K562 (cell line): Measurements from ENCODE around the gene TTC21A. TPM values are rescaled to one million over a fixed set of nuclear protein-coding genes. Genes with fewer than 3 reads are reported as not detected.
A peak's percentile ranks its signal among the peaks of the same experiment; 100 is the strongest.

Experiments
- ARID3A ChIP-seq: IDR thresholded peaks from 2 replicates; pipeline ENCODE4 v1.6.1; 2012; ENCODE audit warnings: low read depth, low read length, improper control_type of control experiment, borderline replicate concordance
- BHLHE40 ChIP-seq: IDR thresholded peaks from 2 replicates; pipeline ENCODE4 v1.6.1; 2011; ENCODE audit warnings: low read length, improper control_type of control experiment
- FOSL1 ChIP-seq: fragments of 200-800 bp; sonication (Bioruptor generic); conservative IDR thresholded peaks from 2 replicates; pipeline ENCODE4 v1.6.1; 2016; ENCODE audit warnings: missing genetic modification characterization, missing compliant biosample characterization
- FOXK1 ChIP-seq: sonication (generic); formaldehyde crosslinking; IDR thresholded peaks from 2 replicates; pipeline ENCODE4 v1.8.0; 2022; ENCODE audit warnings: missing genetic modification reagents, mild to moderate bottlenecking, borderline replicate concordance
- KDM1A ChIP-seq, 2 experiments: fragments of 450-650 bp; IDR thresholded peaks; 2 replicates each; pipeline ENCODE4 v1.6.1; 2016; ENCODE audit warnings: mild to moderate bottlenecking in 2 of 2
- MAZ ChIP-seq, 2 experiments: fragments of 450-650 bp in 1 of 2; sonication (generic) in 1 of 2; formaldehyde crosslinking; IDR thresholded peaks in 1 of 2; conservative IDR thresholded peaks in 1 of 2; 2 replicates each; pipeline versions ENCODE4 v1.4.0 to v1.5.0; 2020; ENCODE audit warnings: mild to moderate bottlenecking in 1 of 2, missing genetic modification reagents in 1 of 2
- MTA2 ChIP-seq: fragments of 450-650 bp; IDR thresholded peaks from 2 replicates; pipeline ENCODE4 v1.6.1; 2016; ENCODE audit warnings: low read depth
- NEUROD1 ChIP-seq: fragments of 150-350 bp; IDR thresholded peaks from 2 replicates; pipeline ENCODE4 v1.6.1; 2014; ENCODE audit warnings: borderline replicate concordance, low read length, low read depth; ENCODE audit not compliant: partially characterized antibody
- NFYB ChIP-seq: IDR thresholded peaks from 2 replicates; pipeline ENCODE4 v1.6.1; 2011; ENCODE audit warnings: mild to moderate bottlenecking, moderate library complexity; ENCODE audit not compliant: insufficient read length; ENCODE audit errors: extremely low read depth
- RAD21 ChIP-seq, 2 experiments: fragments of 250-450 bp in 1 of 2; fragments of 450-650 bp in 1 of 2; sonication (Bioruptor Pico) in 1 of 2; formaldehyde crosslinking in 1 of 2; IDR thresholded peaks in 1 of 2; conservative IDR thresholded peaks in 1 of 2; 2 replicates each; pipeline versions ENCODE4 v1.4.0 to v1.8.0; 2020 to 2022; ENCODE audit warnings: mild to moderate bottlenecking in 2 of 2, moderate library complexity in 1 of 2
- SUPT5H ChIP-seq: fragments of 450-650 bp; IDR thresholded peaks from 2 replicates; pipeline ENCODE4 v1.6.1; 2016
- TEAD1 ChIP-seq, 2 experiments: fragments of 450-650 bp in 1 of 2; sonication (generic) in 1 of 2; formaldehyde crosslinking; IDR thresholded peaks; 2 replicates each; pipeline versions ENCODE4 v1.4.0 to v1.8.0; 2020 to 2022; ENCODE audit warnings: mild to moderate bottlenecking in 2 of 2, missing genetic modification reagents in 1 of 2
- USF1 ChIP-seq: sonication (generic); formaldehyde crosslinking; IDR thresholded peaks from 2 replicates; pipeline ENCODE4 v1.9.0; 2022; ENCODE audit warnings: mild to moderate bottlenecking, missing genetic modification reagents
- ZBTB40 ChIP-seq, 2 experiments: fragments of 450-650 bp in 1 of 2; sonication (generic) in 1 of 2; formaldehyde crosslinking in 1 of 2; IDR thresholded peaks; 2 replicates each; pipeline versions ENCODE4 v1.7.1 to v1.9.0; 2016 to 2022; ENCODE audit warnings: inconsistent platforms in 1 of 2, mild to moderate bottlenecking in 1 of 2, missing genetic modification reagents in 1 of 2
- ZNF143 ChIP-seq: sonication (generic); formaldehyde crosslinking; IDR thresholded peaks from 2 replicates; pipeline ENCODE4 v1.9.0; 2022; ENCODE audit warnings: mild to moderate bottlenecking, missing genetic modification reagents
- polyA plus RNA-seq, 8 experiments: library from polyadenylated mRNA; depleted of rRNA in 4 of 8; stranded (reverse) in 5 of 8; unstranded in 3 of 8; fragments of >200 nt; fragmentation: Nextera tagmentation in 2 of 8; fragmentation: Illumina TruSeq in 1 of 8; extraction: Ambion mirVana in 2 of 8; extraction: Trizol in 1 of 8; gene quantifications; 2 replicates each; pipeline versions ENCODE4 v1.2.1 to v1.2.3, GENCODE V29; 2011 to 2014; ENCODE audit warnings: inconsistent platforms in 1 of 8, missing spikeins in 1 of 8
- total RNA-seq, 7 experiments: library from RNA; depleted of rRNA in 6 of 7; stranded (reverse); fragments of >200 nt in 6 of 7; fragmentation: Illumina TruSeq in 2 of 7; extraction: Trizol in 2 of 7; gene quantifications; 2 replicates each; pipeline versions ENCODE4 v1.2.1 to v1.2.3, GENCODE V29; 2011 to 2021; ENCODE audit warnings: low replicate concordance in 1 of 7

TTC21A gene
- total and polyA plus RNA-seq, 9 of the 15 experiments (the other 6 are each of a cell fraction or from before 2014, with no cell fraction given) = 0.22 to 1.4 (median 0.70) TPM

GRCh38 chr3:39177708-39178332 lies 70.3 kb downstream of the TTC21A start (continued):
- TF ChIP-seq ARID3A (0 out of 2 replicates have a peak, but pooled peaks have one; percentile 12), ZBTB40 (IDR thresholded peaks at IDR 0.05) (peak; percentile 58; the same call in 1 of the 2 replicates), ZBTB40 (CRISPR knock-in tag; IDR thresholded peaks at IDR 0.05) (no peak), MAZ (CRISPR knock-in tag; conservative IDR thresholded peaks at IDR 0.05 in 1 of 2, IDR thresholded peaks at IDR 0.05 in 1 of 2) (peak; percentile 52 to 55), FOSL1 (tag) (no peak), BHLHE40 (peak; percentile 79), NEUROD1 (peak; percentile 21), ZNF143 (CRISPR knock-in tag) (no peak), SUPT5H (peak; percentile 68), MTA2 (no peak), TEAD1 (CRISPR knock-in tag; IDR thresholded peaks at IDR 0.05) (0 out of 4 replicates have a peak, but pooled peaks of 1 of the 2 experiments have one; percentile 17), FOXK1 (CRISPR knock-in tag) (no peak), NFYB (no peak), USF1 (CRISPR knock-in tag) (no peak), KDM1A (IDR thresholded peaks at IDR 0.05) (0 out of 4 replicates have a peak, but pooled peaks of 1 of the 2 experiments have one; percentile 27), RAD21 (CRISPR knock-in tag; conservative IDR thresholded peaks at IDR 0.05 in 1 of 2, IDR thresholded peaks at IDR 0.05 in 1 of 2) (peak in 1 of 2 experiments; percentile 9; a peak in 1 of 4 replicates)
